Upper lobe of right lung (tissue), 1 donor: ENCODE measurements around the gene PBOV1. TPM values are rescaled to one million over a fixed set of nuclear protein-coding genes. Genes with fewer than 3 reads are reported as not detected.

Source experiments
- ATAC-seq: fragments of 200-7000 bp; cut with Tn5 transposase; one replicate; pipeline ENCODE4 v1.9.1; 2020; ENCODE audit warnings: mild to moderate bottlenecking, moderate library complexity
- DNase-seq: peaks from one replicate; pipeline ENCODE4 v3.0.0-alpha.2; 2020
- H3K27ac ChIP-seq: fragments of 200-600 bp; one replicate; pipeline ENCODE4 v1.8.0; 2022
- H3K27me3 ChIP-seq: fragments of 200-600 bp; one replicate; pipeline ENCODE4 v1.8.0; 2022; ENCODE audit warnings: mild to moderate bottlenecking
- H3K36me3 ChIP-seq: fragments of 200-600 bp; one replicate; pipeline ENCODE4 v1.8.0; 2022
- H3K4me1 ChIP-seq: fragments of 200-600 bp; one replicate; pipeline ENCODE4 v1.8.0; 2022
- H3K4me3 ChIP-seq: fragments of 200-600 bp; one replicate; pipeline ENCODE4 v1.8.0; 2022; ENCODE audit warnings: mild to moderate bottlenecking
- H3K9me3 ChIP-seq: fragments of 200-600 bp; one replicate; pipeline ENCODE4 v1.8.0; 2022
- CTCF ChIP-seq: fragments of 200-600 bp; IDR thresholded peaks from one replicate; pipeline ENCODE4 v1.8.0; 2022; ENCODE audit warnings: antibody characterized with exemption
- intact Hi-C: fragments of 100-400 bp; cut with DNase I; formaldehyde crosslinking; loops from one replicate; pipeline ENCODE4 v1.11.0; 2022
- total RNA-seq: library from RNA; stranded (reverse); fragmentation: NEBNext Ultra II Directional; extraction: Animal tissue kit (Norgen Biotek cat#: 25700); gene quantifications from one replicate; pipeline ENCODE4 v1.2.1, GENCODE V29; 2021
- donor health status: DM: no; HTN: yes; CAD: no; lungs with severe emphysema.

PBOV1 gene
- total RNA-seq, 1 donor from 2014 or later = not detected

- H3K36me3 ChIP-seq = no peaks in the 10 kb centered on the region
- H3K4me1 ChIP-seq = no peaks in the 10 kb centered on the region
- H3K27ac ChIP-seq = no peak overlapping the region
- no peak for DNase-seq
- TF ChIP-seq CTCF = no peak
- no peaks in the 10 kb centered on the region for H3K27me3 ChIP-seq
- no peak for ATAC-seq
- no peaks in the 10 kb centered on the region for H3K9me3 ChIP-seq
- no peak overlapping the region for H3K4me3 ChIP-seq
- intact Hi-C loops = no loop called here
Measured at GRCh38 chr6:138245751-138246150, 27.5 kb upstream of the PBOV1 start.

- TF ChIP-seq CTCF = no peak
- no peaks in the 10 kb centered on the region for H3K4me1 ChIP-seq
- no peaks in the 10 kb centered on the region for H3K9me3 ChIP-seq
- ATAC-seq (no peak), DNase-seq (no peak)
- H3K36me3 ChIP-seq = no peaks in the 10 kb centered on the region
- no peak overlapping the region for H3K27ac ChIP-seq
- intact Hi-C loops = no loop called here
- H3K4me3 ChIP-seq = no peak overlapping the region
- H3K27me3 ChIP-seq = no peaks in the 10 kb centered on the region
Measured at GRCh38 chr6:138242987-138243592, 24.8 kb upstream of the PBOV1 start.

- Histone ChIP-seq H3K9me3 (no peaks in the 10 kb centered on the region), H3K4me3 (no peak overlapping the region), H3K4me1 (no peaks in the 10 kb centered on the region), H3K36me3 (no peaks in the 10 kb centered on the region), H3K27me3 (no peaks in the 10 kb centered on the region), H3K27ac (no peak overlapping the region)
- DNase-seq (no peak), ATAC-seq (no peak)
- no peak for TF ChIP-seq CTCF
- intact Hi-C loops = no loop called here
Measured at GRCh38 chr6:138241934-138242333, 23.6 kb upstream of the PBOV1 start.

GRCh38 chr6:138241381-138241780 is 23.1 kb upstream of the PBOV1 start:
- intact Hi-C loops = no loop called here
- no peak for TF ChIP-seq CTCF
- H3K27ac ChIP-seq = no peak overlapping the region

GRCh38 chr6:138240476-138241245 is 22.4 kb upstream of the PBOV1 start:
- no peaks in the 10 kb centered on the region for H3K4me1 ChIP-seq
- DNase-seq (no peak), ATAC-seq (no peak)
- H3K27ac ChIP-seq = no peak overlapping the region
- H3K4me3 ChIP-seq = no peak overlapping the region
- TF ChIP-seq CTCF = no peak
- intact Hi-C loops = no loop called here
- no peaks in the 10 kb centered on the region for H3K36me3 ChIP-seq
- H3K9me3 ChIP-seq = no peaks in the 10 kb centered on the region
- H3K27me3 ChIP-seq = no peaks in the 10 kb centered on the region

More at GRCh38 chr6:138241381-138241780, 23.1 kb upstream of the PBOV1 start:
- Histone ChIP-seq H3K36me3 (no peaks in the 10 kb centered on the region), H3K4me3 (no peak overlapping the region), H3K27me3 (no peaks in the 10 kb centered on the region), H3K4me1 (no peaks in the 10 kb centered on the region), H3K9me3 (no peaks in the 10 kb centered on the region)
- DNase-seq = no peak
- no peak for ATAC-seq
